Activated CD4-positive, CD25-positive, alpha-beta regulatory T cell treated with anti-CD3 and anti-CD28 coated beads, Interleukin-2, amount 50 U/mL, for 72 hours (primary cell): ENCODE results near the gene ADAM12.

Experiments
- DNase-seq: peaks from one replicate; pipeline ENCODE4 v3.0.0; 2021

Gene ADAM12

DNA sequence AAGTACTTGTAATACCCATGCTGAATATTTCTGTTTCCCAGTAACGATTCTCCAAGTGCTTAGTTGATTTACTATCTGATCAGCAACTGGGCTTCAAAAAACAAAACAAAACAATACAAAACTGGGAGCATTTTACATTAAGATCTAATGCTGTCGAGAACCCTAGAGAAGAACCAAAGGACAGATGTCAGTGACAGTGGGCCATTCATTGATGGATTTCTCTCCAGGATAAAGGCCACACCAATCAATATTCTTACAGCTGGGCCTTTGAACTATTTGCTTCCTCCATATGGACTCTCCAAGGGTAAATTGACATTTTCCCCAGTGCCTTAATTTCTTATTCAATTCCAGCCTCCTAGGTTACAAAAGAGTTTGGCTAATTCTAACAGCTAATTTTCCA lies 217.5 kb downstream of the ADAM12 start:
- DNase-seq: no peak

DNA sequence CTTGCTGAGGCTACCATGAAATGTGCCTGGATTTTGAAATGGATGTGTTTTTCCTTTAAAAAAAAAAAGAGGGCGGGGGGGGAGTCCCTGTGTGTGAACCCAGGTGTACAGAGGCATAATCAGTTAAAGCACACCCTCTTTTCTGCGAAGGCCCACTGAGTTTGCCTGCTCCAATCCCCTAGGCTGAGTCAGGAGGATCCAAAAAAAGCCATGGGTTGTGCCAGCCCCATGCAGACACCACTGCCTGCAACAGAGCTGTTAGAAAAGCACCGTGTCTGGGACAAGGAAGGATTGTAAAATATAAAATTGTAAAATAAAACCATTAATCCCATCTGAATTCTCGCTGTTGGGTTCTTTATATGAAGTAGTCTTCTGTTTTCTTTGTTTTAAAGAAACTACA lies 217.9 kb downstream of the ADAM12 start:
- DNase-seq: no peak

DNA sequence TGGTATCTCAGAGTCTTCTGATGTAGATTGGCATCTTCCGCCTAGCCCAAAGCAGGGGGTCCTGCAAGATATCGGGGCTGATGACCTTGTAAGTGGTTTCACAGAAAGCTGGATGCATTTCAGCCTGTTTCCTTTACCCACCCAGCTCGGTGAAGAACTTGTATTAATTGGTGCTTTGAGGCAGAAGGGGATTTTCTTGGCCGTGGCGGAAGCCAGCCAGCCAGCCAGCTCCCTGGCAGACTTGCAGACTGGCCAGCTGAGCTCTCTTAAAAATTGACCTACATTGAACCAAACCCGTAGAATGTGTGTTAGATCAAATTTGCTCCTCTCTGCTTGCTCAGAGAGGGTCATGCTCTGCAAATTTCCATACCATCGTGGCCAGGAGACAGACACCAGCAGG lies 218.4 kb downstream of the ADAM12 start:
- DNase-seq: no peak

DNA sequence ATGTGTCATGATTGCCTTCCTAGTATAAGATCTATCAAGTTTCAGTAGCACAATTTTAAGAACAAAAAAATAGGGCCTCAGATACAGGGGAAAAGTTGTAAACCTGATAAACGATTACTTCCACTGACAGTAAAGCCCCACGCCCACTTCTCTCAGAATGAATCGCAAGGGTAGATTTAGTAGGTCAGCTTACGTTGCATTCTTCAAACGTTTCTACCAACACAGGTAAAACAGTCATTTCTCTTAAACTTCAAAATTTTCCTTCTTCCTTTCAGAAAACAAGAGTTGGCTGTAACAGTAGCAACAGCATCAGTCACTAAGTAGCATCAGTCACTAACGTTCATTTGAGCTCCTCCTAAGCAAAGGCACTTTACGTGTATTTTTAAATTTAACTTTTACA lies 221.5 kb downstream of the ADAM12 start:
- no peak for DNase-seq

DNA sequence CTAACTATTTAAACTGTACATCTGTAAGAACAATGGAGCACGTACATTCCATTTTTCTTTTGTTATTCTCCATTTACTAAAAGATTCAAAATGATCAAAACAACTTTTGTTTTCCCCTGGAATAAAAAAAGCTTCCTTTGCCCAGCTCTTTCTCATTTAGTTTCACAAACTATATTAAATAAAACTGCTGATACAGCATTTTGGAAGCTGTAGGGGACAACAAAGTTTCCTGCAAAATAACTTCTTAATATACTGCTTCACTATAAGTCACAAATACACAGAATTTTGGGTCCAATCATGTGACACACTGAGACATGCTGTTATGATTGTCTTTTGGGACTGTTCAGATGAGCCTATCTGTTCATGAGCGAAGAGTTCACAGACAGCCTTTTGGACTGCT lies 222.4 kb downstream of the ADAM12 start:
- no peak for DNase-seq

DNA sequence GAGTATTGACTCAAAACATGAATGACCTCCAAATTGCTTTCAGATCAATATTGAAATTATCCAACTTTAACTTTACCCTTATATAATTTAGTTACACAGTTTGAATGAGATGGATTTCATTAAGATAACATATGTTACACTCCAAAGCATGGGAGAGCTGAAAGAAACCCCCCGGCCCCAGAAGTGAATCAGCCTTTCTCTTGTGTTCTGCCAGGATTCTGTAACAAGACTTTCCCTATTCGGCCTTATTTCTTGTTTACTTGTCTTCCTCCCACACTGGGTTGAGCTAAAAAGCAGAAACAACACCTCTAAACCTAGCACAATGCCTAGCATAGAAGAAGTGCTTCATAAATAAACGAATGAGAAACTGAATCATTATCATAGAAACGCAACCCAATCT lies 224.8 kb downstream of the ADAM12 start:
- DNase-seq: no peak

DNA sequence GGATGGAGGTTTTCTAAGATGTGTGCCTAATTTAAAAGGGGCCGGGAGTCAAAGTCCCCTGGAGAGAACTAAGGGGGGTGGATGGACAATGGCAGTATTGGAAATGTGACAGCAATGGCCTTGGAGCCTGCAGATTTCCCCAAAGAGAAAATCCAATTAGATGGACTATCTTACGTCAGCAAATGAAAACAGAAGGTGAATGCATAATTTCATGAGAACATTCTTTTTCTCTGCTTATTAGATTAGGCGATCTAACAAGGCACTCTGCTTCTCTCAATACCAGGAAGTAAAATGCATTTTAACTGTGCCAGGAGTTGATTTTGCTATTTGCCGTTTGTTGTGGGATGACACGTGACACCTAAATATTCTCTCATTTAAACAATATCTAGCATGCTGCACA lies 226.6 kb downstream of the ADAM12 start:
- no peak for DNase-seq

DNA sequence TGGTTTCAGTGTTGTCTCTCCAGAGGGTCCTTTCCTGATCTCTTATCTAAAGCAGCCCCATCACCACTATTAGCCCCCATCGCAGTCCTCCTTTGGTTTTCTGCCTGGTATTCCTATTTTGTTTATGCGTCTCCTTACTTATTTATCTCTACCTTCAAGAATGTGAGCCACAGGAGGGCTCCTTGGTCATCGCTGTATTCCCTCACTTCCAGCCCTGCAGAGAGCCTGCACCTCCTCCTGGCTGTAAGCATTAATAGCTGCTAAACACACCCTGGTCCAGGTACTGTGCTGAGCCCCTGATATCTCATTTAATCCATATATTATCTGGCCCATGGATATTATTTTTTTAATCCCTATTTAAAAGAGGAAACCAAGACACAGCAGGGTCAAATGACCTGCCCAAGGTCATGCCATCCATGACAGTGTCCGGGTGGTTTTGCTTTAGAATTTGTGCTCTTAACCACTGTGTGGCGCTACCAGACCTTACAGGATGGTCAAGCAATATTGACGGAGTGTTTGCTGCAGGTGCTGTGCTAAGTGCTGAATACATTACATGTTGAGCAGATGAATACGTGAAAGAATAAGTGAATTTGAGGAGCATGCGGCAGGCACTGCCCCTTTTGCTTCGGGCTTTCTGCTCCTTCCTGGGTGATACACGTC lies 227.2 kb downstream of the ADAM12 start:
- DNase-seq: no peak

DNA sequence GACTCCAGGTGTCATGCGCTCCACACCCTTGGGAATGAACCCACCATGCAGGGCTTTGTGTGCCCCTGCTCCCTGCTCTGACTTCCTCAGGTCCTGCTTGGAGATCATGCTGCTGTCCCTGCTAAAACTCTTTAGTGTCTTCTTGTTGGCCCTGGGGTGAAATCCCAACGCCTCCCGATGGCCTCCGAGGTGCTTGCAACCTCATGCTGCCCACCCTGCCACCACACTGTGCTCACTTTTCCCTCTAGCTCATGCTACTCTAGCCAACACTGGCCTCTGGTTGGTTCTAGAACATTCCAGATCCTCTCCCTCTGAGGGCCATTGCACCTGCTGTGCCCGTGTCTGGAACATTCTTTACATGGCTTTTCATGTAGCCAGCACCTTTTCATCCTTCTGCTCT lies 227.7 kb downstream of the ADAM12 start:
- DNase-seq: no peak

DNA sequence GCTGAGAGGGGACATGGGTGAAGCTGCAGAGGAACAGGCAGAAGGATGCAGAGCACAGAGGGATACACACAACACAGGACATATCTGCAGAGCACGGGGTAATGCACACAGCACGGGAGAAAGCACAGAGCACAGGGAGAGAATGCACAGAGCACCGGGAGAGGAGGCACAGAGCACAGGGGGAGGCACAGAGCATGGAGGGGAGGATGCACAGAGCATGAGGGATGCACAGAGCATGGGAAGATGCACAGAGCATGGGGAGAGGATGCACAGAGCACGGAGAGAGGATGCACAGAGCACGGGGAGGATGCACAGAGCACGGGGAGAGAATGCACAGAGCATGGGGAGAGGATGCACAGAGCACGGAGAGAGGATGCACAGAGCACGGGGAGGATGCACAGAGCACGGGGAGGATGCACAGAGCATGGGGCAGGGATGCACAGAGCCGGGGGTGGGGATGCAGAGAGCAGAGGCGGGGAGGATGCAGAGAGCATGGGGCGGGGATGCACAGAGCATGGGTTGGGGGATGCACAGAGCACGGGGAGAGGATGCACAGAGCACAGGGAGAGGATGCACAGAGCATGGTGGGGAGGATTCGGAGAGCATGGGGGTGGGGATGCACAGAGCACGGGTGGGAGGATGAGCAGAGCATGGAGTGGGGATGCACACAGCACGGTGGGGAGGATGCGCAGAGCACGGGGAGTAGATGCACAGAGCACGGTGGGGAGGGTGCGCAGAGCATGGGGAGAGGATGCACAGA lies 230.0 kb downstream of the ADAM12 start:
- DNase-seq: no peak

DNA sequence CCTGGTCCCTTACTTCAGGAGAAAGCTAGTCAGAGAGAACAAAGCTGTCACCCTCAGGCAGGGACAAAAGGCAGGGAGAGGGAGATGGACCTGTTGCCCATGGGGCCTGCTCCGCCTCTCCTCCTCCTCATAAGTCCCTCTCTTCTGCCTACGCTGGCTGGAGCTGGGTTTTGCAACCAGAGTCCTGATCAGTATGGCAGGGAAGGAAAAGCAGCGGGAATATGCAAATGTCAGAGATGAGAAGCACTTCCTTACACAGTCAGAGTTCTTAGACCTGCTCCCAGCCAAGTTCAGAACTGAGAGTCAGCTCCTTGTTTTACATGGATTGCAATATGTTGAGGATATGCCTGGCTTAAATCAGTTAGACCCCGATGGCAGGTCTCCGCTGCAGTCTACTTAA lies 231.1 kb downstream of the ADAM12 start:
- no peak for DNase-seq

DNA sequence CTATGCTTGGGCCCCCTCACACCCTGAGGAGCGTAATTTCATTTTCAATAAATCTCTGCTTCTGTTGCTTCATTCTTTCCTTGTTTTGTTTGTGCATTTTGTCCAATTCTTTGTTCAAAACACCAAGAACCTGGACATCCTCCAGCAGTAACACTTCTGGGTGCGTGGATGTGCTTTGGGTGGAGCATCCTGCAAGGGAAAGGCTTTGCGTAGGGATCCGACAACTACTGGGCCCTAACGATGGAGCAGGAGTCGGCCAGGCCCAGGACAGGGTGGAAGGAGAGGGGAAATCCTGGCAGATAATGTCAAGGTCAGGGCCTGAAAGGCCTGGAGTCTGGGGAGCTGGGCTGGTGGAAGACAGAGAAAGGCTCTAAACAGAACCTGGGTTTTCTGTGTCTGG lies 231.8 kb downstream of the ADAM12 start:
- DNase-seq: no peak

DNA sequence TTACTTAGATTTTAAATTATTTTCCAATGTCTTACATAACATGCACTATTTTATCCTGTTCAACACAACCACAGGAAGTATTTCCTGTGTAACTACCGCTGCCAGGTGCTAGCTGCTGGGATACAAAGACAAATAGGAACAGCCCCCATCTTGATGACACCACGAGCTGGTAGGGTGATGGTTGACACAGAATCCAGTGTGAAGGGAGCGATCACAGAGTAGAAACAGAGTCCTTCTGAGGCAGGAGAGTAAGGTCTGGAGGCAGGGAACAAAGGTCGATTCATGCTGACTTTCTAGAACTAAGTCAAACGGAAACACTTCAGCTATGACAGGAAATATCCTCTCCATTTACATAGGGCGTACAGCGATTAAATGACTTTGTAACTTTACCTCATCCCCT lies 232.3 kb downstream of the ADAM12 start:
- no peak for DNase-seq

DNA sequence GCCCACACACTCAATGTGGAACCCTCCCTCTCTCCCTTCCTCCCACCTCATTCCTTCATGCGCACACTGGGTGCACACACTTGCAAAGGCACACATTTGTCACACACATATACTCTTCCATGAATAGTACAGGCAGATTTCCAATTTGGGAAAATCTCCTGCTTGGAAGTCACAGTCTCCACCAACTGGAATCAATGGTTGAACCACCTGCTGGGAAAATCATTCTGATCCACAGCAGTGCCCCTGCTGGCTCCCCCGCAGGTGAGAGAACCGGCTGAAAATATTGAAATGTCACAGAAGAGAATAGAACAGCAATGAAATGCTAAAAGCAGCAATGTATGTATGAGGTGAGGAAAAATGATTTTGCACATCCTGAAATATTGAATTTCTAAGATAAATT lies 232.7 kb downstream of the ADAM12 start:
- no peak for DNase-seq

DNA sequence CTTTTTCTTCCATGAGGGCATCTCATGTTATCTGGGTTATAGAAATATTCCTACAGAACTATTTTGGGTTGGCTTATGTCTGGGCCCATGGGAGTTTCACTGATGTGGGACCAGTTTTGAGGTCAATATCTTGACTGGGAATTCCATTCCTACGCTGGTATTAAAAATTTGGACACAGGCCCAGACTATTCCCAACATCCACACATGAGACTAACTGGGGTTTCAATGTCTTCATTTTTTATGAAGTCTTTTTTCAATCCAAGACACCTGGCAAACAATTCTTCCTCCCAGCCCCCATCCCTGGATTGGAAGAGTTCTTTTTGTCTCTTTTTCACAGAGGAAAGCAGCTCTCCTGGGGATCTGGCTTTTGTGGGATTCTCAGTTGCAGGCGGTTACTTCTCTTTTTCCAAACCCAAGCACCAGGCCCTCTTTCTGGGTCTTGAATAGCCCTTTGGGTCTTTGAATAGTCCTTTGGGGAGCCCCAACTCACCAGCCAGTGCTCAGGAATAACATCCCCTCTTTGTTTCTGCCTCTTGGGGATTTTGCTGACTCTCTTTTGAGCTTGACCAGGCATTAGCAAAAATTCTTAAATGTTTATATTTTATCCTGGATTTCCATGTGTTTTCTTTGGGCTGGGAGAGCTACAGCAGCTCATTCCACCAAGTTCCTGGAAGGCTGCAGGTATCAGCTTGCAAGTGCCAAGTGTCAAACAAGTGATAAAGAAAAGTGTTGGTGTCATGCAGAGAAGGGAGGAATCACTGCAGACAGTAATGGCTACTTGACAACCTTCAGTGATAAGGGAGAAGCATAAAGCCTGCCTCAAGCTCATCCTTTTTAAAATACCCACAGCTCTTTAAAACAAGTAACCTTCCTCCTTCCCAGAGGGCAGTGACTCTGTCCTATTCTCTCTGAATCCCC lies 234.3 kb downstream of the ADAM12 start:
- no peak for DNase-seq

DNA sequence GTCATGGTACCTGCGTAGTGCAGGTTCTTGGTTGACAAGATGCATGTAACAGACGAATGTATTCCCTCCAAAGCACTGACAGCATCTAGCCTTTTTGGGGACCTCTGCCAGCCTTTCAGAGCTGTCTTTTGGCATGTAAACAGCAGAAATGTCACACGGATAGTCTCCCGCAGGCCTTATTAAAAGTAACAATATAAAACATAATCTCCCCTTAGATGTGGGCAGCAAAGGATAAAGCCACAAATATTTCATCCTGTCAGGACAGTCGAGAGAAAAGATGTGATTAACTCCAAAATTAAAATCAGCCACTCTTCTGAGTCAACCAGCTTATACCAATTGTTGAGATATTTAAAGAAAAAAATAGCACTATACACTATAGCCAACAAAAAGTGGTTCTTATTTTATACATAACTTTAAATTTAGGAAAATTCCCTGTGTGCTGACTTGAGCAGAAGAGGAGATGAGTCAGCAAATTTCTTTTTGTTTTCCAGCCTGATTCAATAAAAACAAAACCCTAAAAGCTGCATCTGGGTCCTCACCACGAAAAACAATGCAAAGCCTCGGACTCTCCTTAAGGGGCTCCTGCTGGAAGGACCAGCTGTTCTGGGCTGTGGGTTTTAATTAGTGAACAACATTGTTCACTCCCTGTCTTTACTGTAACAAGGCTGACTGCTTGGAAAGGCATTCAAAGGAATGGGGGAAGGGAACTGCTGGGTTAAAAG lies 240.2 kb downstream of the ADAM12 start:
- DNase-seq: no peak

DNA sequence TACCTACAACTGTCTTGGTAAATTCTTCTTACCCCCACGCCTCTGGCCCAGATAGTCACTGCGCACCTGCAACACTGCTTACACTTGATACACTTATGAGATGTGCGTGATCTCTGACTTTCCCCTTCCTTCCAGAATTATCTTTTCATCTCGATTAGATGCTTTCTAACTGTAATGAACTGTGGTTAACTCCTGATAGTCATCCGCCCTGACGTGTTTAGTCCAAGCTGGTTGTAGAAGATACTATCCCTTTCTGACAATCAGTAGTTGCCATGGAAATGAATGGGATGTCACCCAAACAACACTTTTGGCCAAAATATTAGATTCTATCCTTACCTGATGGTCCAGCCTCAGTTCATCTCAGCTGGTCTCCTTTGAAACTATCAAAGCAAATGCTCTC lies 241.5 kb downstream of the ADAM12 start:
- no peak for DNase-seq

DNA sequence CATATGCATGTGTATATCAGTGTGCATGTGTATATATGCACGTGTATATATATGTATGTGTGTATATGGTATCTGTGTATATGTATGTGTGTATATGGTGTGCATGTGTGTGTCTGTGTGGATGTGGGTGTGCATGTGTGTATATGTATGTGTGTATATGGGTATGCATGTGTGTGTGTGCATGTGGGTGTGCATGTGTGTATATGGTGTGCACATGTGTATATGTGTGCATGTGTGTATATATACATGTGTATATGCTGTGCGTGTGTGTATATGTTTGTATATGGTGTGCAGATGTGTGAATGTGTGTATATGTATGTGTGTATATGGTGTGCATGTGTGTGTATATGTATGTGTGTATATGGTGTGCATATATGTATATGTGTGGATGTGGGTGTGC lies 245.2 kb downstream of the ADAM12 start:
- no peak for DNase-seq

DNA sequence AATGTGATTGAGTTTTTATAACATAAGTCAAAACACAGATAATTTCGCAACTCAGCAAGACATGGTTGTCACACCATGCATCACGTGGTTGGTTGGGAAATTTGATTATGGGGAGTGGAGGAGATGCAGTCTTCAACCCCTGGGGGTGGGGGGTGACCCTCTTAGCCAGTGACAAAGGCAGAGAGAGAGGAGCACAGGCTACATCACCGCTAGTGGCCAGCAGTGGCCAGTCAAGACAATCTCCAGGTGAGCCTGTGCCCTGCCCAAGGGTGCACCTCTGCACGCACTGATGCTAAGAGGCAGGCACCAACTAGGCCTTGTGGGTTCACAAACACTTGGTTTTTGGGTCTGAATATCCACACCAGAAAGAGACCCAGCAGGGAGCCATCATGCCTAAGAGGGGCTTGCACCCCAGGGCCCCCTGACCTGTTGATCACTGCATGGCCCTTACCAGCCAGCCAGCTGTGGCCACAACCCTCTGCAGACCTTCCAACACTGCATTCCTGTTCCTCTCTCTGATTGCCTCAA lies 247.5 kb downstream of the ADAM12 start:
- DNase-seq: no peak

DNA sequence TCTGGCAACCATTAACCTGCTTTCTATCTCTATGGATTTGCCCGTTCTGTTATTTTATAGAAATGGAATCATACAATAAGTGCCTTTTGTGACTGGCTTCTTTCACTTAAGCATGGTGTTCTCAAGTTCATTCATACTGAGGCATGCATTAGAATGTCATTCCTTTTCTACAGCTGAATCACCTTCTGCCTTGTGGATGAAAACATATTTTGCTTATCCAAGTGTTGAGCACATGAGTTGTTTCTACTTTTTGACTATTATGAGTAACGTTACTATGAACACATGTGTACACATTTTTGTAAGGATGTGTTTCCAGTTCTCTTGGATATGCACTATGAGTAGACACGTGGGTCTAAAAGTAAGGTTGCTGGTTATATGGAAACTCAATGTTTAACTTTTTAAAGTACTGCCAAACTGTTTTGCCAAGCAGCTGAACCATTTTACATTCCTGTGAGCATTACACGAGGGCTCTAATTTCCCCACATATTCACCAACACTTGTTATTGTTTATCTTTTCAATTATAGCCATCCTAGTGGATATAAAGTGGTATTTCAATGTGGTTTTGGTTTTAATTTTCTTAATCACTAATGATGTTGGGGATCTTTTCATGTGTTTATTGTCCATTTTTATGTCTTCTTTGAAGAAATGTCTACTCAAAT lies 250.6 kb downstream of the ADAM12 start:
- DNase-seq: no peak

DNA sequence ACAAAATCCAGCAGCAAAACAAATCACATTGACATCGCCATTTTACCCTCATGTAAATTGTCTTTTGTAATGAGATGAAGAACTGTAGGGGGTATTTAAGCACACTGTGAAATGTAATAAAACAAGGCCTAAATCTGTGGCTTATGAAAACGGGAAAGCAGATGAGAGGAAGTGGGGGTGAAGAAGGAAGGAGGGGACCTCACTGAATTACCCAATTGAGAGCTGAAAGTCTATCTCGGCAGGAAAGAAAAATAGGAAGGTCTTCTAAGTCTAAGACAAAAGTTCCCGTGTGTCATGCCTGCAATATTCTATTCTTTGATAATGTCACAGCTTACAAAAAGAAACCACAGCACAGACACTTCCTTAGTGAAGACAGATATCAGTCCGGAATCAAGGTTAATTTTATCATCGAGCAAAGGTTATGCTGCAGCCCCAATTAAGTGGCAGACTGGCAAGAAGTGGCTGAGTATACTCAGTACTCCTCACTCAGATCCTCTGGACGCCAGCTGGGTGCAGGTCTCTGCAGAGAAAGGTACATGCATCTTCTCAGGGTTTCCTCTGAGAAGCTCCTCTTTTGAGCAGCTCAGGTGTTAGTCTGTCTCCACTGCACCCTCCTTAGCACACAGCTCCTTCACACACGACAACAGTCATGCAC lies 252.2 kb downstream of the ADAM12 start:
- no peak for DNase-seq

DNA sequence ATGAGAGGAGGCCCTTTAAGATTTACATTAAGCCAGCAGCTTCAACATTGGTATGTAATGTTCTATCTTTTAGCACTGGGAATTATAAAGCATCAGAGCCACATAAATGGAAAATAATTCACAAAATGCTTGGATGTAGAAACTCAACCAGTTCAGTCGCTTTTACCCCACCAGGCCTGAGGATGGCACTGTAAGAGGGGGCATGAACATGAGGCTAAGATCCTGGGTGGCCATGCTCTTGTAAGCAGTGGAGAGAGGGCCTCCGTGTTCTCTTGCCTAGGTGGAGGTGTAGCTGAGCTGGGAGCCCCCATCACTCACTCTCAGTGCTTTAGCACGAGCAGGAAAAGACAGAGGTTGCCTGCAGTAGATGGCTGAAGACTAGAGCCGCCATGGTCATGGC lies 253.1 kb downstream of the ADAM12 start:
- DNase-seq: no peak
